Medulla oblongata (tissue), 1 donor: ENCODE results near the gene ECI1.
A peak's percentile ranks its signal among the peaks of the same experiment; 100 is the strongest.
"Not testable (repeated sequence)": the region's sequence is repeated elsewhere in the genome, so short reads cannot be mapped to it uniquely, and the experiment has no call there.

ENCODE experiments used
- DNase-seq: peaks from one replicate; pipeline ENCODE4 v3.0.0-alpha.2; 2015; ENCODE audit errors: extremely low spot score

Gene ECI1

GRCh38 chr16:2278956-2279800 lies 27.8 kb upstream of the ECI1 start:
- DNase-seq = no peak

- DNase-seq = no peak
Observed at GRCh38 chr16:2278272-2278608, 26.9 kb upstream of the ECI1 start.

- DNase-seq = no peak
Observed at GRCh38 chr16:2277466-2278271, 26.3 kb upstream of the ECI1 start.

GRCh38 chr16:2276368-2277195 lies 25.2 kb upstream of the ECI1 start:
- DNase-seq = no peak

- no peak for DNase-seq
Observed at GRCh38 chr16:2275476-2276367, 24.3 kb upstream of the ECI1 start.

GRCh38 chr16:2273931-2274330 lies 22.5 kb upstream of the ECI1 start:
- no peak for DNase-seq

- no peak for DNase-seq
Observed at GRCh38 chr16:2273484-2273883, 22.1 kb upstream of the ECI1 start.

GRCh38 chr16:2271848-2272461 lies 20.6 kb upstream of the ECI1 start:
- no peak for DNase-seq

GRCh38 chr16:2270588-2271470 lies 19.4 kb upstream of the ECI1 start:
- DNase-seq = no peak

GRCh38 chr16:2270070-2270462 lies 18.7 kb upstream of the ECI1 start:
- DNase-seq = no peak

GRCh38 chr16:2267913-2268666 lies 16.7 kb upstream of the ECI1 start, which contains the start of gene RNPS1:
RNPS1 (minus strand) TSS chr16:2268126; CDS start chr16:2264643, 3,483 bp downstream.
- peak; percentile 96 for DNase-seq

GRCh38 chr16:2267505-2267912 lies 16.1 kb upstream of the ECI1 start:
- DNase-seq = not testable (repeated sequence)

- DNase-seq = not testable (repeated sequence)
Observed at GRCh38 chr16:2266887-2267286, 15.5 kb upstream of the ECI1 start.

GRCh38 chr16:2263026-2263425 lies 11.6 kb upstream of the ECI1 start:
- DNase-seq = not testable (repeated sequence)

- no peak for DNase-seq
Observed at GRCh38 chr16:2260250-2260649, 8.9 kb upstream of the ECI1 start.

- DNase-seq = not testable (repeated sequence)
Observed at GRCh38 chr16:2258530-2258929, 7.1 kb upstream of the ECI1 start.

- DNase-seq = no peak
Observed at GRCh38 chr16:2257726-2258125, 6.3 kb upstream of the ECI1 start.

GRCh38 chr16:2256531-2257140 lies 5.2 kb upstream of the ECI1 start:
- no peak for DNase-seq
